Cerebellar cortex (tissue), 1 donor: ENCODE data around the gene LRP8.
A peak's percentile ranks its signal among the peaks of the same experiment; 100 is the strongest.

Experiments
- DNase-seq: peaks from one replicate; pipeline ENCODE4 v3.0.0-alpha.2; 2015; ENCODE audit warnings: low spot score

The LRP8 gene

DNA sequence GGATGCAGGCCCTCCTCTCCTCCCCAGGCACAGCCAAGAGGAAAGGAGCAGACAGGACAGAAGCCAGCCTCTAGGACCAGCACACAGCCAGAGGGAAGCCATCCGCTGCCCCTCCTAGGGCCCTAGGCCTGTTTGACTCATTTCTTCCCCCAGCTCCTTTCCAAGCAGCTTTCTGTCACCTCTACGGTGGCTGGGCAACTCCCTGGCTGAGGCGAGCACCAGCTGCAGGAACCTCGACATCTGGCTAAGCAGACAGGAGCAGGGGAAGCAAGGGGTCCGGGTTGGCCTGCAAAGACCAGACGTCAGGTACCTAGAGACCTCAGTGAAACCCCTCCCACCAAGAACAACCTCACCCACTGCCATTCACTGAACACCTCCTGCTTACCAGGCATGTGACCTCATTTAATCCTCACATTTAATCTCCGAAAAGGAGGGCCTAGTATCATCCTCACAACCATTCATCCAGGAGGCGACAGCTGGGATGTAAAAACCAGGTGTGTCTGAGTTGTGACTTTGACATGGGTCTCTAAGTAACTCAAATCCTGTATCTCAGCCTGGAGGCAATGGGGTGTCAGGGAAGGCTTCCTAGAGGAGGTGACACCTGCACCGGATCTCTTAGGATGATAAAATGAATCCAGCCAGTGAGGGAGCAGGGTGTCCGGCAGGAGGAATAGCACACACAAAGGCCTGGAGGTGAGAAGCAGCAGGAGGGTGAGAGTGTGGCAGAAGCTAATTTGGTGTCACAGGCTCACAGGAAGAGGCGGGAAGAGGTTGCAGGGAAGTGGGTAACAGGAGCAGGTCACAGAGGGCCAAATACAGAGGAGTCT is 5.9 kb downstream of the LRP8 start:
- no peak for DNase-seq

DNA sequence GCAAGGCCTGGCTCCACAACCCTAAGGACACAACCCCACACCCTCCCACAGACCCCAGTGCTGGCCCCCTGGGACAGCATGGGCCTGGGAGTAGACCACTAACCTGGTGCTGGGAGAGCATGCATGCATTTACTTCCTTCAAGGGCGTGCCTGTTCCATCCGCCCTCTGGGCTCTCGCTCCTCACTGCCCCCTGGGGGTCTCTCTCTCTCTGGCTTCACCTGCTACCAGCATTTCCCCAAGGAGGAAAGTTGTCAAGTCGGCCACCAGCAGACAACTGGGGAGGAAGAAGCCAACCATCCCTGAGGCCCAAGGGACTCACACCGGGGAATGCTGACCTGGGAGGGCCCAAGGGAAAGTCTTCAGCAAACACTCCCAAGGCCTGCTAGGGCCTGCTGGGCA is 6.5 kb downstream of the LRP8 start:
- DNase-seq: no peak

DNA sequence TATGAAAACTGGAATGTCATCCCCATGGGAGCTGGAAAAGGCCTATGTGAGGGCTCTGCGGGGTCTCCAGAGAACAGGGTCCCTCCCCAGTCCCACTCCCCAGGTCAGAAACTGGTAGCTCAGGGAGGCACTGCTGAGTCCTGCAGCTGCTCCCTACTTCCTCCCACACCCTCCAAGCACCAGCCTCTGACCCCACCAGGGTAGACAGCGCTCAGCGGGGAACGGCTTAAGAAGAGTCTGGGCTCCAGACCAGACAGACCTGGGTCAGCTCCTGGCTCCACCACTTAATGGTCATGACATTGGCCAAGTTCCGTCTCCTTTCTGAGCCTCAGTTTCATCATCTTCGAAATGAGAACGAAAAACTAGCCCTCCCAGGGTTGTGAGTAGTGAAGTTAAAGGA is 7.2 kb downstream of the LRP8 start:
- no peak for DNase-seq

DNA sequence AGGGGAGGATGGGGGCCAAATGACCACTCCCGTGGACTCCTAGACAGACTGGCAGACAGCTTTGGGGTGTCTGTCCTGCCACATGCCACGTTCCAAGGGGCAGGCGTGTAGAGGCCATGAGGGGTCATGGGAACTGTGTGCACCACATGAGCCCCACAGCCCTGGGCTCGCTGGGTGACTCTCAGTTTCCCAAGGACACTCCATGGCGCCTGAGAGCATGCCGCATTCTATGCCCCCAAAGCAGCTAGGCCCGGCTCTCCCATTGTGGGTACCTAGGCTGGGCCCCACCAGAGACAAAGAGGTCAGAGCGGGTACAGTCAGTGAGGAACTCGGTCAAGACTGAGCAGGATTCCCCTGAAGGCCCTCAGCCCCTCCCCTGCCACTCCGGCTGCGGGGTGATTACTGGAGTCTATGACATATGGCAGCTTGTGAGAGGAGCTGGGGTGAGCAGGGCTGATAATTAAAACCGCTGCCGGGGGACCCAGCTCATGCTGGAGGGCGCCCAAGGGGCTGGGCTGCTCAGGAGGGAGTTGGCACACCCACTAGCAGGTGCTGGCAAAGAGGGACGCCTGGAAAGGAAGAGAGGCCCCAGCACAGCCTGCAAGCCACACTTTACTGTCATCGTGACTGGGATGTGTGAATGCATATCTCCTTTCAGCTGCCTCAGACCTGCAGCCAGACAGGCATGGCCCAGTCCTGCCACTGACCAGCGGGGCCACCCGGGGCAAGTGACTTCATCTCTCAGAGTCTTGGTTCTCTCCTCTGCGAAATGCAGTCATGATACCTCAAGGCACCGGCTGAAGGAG is 8.4 kb downstream of the LRP8 start:
- DNase-seq: no peak

DNA sequence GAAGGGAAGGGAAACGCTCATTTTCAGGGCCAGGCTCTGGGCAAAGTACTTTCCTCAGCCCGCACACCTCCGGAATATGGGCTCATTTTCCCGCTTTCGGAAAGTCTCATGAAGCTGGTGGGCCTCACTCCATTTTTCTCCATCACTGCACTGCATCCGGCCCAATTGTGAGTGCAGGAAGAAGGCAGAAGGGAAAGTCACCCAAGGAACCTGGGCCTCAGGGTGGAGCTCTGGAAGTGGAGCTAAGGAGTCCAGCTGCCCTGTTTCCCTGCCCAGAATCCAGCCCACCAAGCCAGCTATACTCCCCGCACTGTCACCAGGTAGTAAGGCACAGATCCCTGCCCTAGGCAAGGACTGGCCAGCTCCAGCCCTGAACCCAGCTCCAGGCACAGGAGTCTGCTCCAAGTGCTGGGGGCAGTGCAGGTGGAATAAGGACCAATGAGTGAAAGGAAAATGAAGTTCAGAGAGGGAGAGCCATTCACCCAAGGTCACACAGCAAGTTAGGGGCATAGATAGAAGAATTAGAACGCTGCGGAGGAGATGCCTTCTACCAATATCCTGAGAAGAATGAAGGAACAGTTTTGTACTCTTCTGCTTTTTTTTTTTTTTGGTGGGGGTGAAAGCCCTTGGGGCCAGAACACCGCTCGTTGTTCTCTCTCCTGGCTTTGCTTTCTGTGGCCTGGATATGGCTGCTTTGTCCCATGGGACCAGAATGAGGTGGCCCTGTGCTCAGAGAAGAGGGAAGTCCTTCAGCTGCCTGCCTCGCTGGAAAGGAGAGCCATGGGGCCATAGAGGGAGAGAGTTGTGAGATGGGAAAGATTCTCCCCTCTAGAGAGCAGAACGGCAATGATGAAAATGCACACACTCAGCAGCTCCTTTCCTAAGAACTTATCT is 10.0 kb downstream of the LRP8 start:
- no peak for DNase-seq

DNA sequence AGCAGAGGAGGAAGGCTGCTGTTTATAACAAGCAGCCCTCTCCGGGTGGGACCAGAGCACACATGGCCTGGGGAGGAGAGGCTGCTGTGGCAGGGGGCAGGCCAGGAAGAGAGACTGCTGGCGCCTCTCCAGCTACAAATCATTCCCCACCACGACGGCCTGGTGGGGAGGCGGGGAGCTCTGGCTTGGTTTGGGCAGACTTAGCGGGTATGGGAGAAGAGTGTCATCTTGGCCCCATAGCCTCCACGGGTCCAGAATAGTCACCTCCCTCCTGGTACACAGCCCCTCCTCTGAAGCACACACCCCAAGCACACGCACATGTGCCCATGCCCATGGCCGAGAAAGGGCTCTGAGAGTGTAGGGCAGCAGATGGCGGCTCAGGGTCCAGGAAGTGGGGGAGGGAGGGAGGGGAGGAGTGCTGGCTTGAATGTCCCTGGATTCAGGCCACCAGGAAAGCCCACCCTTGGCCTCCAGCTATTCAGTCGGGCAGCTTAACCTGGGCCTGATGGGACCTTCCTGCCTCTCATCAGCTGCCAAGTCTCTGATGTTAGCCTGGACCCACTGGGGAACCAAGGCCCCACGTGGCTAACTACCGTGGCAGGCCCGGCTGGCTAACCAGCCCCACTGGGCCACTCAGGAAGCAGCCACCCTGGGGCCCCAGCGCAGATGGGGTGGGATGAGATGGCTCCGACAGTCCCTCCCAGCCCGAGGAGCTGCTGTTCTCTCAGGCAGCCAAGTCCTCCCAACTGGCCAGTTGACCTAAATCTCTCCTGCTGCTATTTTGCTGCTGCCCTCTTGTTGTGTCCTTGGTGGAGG is 10.9 kb downstream of the LRP8 start:
- DNase-seq: peak; percentile 86

DNA sequence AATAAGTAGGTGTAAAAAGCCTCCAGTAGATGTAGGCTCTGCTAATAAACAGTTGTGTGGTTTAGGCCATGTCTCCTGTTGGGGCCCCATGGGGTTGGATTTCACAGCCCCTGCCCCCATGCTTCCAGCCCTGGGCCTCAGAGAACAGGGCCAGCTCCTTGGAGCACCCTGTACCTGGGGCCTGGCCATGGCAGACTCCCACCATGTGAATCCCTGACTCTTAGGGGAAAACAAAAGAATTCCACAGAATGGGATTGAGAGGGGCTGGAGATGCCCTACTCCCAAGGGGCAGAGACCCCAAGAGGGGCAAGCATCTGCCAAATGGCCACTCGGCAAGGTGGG is 11.5 kb downstream of the LRP8 start:
- DNase-seq: no peak

DNA sequence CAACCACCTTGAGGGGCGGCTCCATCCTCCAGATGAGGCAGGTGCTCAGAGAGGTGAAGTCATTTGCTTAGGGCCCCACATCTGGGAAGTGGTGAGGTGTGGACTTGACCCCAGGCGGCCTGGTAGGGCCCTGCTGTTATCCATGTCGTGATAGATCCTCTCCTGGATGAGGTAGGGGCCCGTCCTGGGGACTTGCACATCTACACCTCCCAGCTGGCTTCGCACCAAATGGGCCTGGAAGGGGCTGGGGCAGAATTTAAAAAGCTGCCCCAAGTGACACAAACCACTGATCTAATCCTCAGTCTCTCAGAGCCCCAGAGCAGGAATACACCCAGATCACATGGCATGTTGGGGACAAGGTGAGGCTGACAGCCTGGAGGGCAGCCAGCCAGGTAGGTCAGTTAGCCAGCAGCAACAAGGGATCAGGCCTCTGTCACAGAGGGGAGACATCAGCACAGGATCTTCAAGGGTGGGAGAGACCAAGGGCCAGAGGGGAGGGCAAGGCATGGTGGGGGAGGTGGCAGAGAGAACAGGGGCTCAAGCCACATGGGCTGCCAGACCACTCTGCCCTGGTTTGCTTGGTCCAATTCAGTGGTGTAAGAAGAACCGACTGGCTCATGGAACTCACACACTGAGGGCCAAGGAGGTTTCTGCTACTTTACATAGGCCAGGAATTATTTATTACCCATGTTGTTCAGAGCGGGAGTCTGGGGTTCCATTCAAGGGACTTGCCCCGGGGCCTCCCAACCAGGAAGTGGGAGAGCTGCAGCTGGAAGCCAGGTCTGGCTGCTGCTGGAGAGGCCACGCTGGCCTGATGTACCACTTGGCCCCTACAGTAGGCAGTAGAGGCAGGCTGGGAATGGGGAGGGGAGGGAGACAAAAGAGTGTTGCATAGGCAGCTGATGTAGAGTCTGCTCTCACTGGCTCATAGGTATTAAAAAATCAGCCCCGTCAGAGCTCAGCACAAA is 12.1 kb downstream of the LRP8 start:
- no peak for DNase-seq

DNA sequence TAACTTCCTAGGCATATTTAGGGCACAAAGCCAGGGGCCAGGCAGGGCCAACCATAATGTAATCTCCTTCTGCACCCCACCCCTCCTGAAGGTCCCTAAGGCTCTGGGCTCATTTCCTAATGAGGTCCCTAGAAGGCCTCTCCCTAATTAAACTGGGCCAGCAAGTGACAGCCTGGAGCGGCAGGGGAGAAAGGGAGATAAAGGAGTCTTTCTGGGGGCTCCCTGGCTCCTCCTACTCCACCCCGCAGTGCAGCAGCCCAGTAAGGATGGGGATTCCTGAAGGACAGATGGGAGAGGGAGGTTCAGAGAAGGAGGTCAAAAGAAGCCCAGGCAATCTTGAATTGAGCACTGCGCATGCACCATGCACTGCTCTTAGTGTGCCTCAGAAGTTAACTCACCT is 12.8 kb downstream of the LRP8 start:
- no peak for DNase-seq

DNA sequence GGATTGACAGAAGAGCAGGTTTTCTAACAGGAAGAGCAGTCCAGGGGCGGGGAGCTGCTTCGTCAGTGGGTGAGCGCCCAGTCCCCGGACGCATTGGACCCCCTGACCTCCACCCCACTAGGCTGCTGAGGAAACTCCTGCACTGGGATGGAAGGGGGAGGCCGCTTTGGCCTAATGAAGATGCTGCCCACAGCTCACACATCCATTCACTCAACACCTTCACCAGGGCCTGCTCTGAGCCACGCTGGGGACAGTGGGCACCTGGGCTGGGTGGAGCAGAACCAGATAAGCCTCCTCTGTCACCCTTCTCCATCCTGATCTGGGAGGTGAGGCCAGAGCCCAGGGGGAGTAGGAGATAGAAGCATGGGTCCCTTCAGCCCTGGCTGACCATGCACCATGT is 13.3 kb downstream of the LRP8 start:
- DNase-seq: no peak

DNA sequence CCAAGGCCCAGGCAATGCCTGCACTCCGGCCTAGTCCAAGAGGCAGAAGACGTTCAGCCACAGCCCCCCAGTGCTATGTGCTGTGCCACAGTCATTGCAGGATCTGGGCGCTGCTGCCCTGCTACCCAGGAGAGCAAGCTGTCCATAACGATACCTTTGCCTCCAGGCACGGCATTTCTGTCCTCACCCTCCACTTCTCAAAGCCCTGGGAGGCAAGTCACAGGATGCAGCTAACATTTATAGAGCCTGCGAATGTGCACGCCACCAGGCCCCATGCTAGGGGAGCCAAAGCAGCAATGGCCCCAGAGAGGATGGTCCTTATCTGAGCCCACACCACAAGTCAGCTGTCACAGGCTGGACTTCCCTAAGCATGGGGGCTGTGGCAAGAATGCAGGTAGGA is 13.8 kb downstream of the LRP8 start:
- no peak for DNase-seq

DNA sequence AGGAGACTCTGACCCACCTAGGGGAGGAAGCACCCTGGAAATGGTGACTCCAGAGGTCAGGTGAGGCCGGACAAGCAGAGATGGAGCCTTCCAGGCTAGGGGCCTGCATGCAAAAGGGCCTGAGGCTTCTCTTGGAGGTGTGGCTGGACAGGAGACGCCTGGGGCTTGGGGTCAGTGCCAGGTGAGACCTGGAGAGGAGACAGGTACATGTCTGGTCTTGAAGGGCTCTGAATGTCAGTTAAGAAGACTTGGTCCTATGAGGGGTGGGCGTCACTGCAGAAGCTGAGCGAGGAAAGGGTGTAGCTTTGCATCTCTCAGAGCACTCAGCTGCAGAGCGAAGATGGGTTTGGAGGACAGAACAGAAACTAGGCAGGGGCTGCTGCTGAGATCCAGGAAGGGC is 14.3 kb downstream of the LRP8 start:
- DNase-seq: no peak

DNA sequence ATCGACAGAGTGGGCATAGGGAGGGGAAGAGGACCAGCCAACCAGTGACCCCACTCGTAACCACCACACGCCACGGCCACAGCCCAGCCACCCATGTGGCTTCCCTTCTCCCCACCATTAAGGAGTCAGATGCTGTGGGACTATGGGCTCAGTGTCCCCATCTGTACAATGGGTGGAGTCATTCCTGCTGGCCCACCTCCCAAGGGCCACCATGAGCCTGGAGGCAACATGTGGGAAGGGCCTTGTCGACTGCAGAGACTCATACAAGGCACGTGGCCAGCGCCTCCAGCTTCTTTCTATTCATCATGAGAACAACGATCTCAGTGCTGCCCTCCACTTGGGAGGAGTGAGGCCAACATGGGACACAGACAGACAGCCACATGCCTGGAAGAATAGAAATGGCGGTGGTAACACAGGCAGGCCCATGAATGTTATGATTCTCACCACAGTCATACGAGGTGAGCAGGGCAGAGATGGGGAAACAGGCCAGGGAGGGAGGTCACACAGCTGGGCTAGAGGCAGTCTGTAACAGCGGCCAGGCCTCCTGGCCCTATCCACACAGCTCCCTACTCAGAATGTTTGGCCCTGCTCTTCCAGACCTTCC is 16.1 kb downstream of the LRP8 start:
- no peak for DNase-seq

DNA sequence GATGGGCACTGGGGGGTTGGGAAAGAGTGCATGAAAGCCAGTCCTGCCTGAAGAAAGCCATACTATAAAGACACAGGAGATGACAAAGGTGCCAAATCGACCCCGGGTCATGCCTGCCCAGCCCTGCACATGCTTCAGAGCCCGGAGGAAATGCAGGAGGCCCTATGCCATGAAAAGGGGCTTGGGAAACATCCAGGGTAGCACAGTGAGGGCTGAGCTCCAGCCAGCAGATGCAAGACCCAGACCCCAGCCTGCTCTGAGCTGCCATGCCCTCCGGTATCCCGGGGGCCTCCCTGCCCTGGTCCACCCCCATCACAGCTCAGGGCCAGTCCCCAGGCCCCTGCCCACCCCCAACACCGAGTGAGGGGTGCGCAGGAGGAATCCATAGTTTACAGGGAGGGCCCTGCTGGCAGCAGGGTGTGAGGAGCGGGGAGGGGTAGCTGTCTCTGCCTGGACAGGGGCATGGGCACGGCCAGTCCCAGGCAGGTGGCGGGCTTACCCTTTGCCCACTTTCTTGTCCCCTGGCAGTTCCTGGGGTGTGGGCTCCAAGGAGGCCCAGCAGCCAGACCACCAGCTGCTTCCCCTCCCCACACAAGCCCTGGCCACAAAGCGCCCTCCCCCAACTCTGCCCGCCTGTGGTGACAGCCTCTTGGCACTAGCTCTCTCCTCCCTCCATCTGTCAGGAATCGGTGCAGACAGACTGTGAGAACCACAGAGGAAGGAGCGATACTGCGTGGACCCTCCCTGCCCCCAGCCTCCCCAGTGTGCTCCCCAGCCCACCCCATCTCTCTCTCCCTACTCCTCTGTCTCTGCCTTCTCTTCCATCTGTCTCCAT is 16.8 kb downstream of the LRP8 start:
- DNase-seq: peak; percentile 46

DNA sequence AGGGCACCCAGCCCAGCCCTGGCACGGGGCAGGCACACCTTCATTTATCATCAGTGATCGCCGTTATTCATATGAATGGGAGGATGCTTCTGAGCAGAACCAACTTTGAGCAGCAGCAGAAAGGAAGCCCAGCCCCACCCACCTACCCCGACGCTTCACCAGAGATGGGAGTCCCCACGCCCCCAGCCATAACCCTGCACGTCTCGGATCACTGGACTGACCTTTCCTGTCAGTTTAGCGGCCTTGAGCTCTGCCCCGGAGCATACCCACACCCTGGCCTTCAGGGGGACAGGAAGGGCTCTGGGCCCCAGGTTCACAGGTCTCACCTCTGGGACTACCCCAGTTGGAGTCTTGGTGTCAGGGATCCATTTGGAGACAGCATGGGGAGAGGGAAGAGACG is 18.1 kb downstream of the LRP8 start:
- no peak for DNase-seq

DNA sequence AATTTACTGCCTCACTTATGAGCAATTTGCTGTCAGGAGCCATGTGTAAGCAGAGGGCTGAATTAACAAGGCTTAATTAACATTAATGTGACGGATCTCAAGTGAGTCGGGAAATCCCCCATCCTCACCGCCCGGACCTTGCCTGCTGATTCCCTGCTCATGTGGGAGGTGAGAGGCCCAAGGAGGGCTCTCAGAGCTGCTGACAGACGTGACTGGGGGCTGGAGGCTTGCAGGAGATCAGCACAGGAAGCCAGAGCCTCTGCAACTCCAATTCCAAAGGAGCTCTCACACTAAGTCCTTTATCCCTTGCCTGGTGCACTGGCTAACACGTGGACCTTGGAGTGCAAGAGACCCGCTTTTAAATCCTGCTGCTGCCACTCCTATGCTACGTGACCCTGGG is 19.4 kb downstream of the LRP8 start:
- DNase-seq: no peak

DNA sequence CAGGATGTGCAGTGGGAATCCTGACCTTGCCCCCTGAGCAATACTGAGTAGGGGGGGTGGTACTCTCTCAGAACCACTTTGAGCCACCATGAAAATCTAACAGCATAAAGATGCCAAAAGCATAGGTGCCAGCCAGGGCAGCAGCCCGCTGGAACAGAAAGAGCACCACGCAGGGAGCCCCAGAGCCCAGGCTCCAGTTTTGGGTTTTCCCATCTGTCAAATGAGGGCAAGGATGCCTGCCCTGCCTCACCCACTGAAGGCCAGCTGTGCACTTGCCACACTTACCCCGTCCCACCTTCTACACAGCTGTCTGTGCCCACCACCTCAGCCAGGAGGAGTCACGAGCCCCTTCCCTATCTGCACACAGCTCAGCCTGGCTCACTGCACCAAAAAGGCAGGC is 20.8 kb downstream of the LRP8 start:
- no peak for DNase-seq

DNA sequence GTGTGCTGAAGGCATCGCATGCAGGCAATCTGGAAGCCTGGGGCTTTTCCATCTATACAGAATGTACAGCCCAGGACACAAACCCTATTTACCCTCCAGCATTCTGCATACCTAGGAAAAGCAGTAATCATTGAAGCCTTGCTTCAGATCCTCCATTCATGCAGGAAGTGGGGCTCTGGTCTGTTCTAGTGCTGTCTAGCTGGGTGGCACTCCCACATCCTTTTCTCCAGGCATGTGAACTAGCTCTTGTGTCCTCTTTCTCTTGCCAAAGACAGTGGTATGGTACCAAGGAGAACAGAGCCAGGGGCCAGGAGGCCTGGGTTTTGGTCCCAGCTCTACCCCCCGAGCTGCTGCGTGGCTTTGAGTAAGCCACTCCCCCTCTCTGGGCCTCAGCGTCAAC is 21.7 kb downstream of the LRP8 start:
- no peak for DNase-seq

DNA sequence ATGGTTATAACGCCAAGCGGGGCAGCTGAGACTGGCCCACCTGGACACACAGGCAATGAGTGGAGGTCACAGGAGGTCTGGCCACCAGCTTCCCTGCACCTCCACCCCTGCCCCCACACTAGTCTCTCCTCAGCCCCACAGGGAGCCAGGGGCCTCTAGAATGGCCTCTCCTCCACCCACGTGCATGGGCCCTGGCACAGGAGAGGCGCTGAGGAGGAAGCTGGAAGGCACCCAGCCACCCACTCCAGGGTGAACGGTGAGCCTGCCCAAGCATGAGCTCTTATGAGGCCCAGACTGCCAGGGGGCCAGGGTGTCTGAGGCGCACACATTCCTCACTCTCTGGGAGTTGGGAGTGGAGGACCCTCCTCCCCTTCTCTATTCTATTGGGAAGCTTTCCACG is 22.2 kb downstream of the LRP8 start:
- no peak for DNase-seq
